ENCODE measurements around the gene TEX19. TPM values are rescaled to one million over a fixed set of nuclear protein-coding genes. Genes with fewer than 3 reads are reported as not detected.

Gene TEX19
- total and polyA plus RNA-seq, 12 donors = not detected

DNA sequence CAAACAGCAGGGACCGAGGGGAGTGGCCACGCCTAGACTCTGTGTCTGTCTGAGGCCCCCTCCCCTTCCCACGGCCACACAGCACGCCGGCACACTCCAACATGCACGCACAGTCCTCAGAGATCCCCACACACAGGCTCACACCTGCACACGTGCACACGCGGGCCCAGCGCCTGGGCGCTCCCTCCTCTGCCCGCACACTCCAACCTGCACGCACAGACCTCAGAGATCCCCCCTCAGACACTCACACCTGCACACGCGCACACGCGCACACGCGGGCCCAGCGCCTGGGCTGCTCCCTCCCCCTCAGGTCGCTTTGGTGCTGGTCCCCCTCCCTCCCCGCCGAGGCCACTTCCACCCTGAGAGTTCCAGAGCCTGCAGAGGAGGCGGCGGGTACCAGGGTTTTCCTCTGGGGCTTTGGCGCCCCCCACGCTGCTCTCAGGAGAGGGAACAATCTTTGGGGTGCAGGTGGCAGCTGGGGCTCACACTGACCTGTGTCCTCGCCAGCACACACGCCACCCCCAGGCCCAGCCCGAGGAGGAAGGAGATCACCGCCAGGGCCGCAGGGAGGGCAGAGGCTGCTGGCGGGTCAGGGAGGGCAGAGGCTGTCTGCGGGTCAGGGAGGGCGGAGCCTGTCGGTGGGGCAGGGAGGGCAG lies 43.2 kb upstream of the TEX19 start:
- Histone ChIP-seq H3K27ac (peak overlapping the region in 1 of 10 donors; percentile 72), H3K4me1 (peaks cover 0 to 20% (median 3%) of the 10 kb centered on the region in 9 donors), H3K9me3 (no peaks in the 10 kb centered on the region), H3K36me3 (no peaks in the 10 kb centered on the region), H3K27me3 (peaks cover 17 to 63% (median 48%) of the 10 kb centered on the region in 7 donors), H3K4me3 (peak overlapping the region in 4 of 10 donors; percentile 5 to 44 (median 18))
- ATAC-seq (peak in 6 of 8 donors; percentile 14 to 29 (median 24)), DNase-seq (peak in 1 of 2 donors; percentile 15)
- 22 to 23% methylated on average over 36 of the region's 36 CpGs for WGBS, 2 donors
- TF ChIP-seq, protein P1, sequence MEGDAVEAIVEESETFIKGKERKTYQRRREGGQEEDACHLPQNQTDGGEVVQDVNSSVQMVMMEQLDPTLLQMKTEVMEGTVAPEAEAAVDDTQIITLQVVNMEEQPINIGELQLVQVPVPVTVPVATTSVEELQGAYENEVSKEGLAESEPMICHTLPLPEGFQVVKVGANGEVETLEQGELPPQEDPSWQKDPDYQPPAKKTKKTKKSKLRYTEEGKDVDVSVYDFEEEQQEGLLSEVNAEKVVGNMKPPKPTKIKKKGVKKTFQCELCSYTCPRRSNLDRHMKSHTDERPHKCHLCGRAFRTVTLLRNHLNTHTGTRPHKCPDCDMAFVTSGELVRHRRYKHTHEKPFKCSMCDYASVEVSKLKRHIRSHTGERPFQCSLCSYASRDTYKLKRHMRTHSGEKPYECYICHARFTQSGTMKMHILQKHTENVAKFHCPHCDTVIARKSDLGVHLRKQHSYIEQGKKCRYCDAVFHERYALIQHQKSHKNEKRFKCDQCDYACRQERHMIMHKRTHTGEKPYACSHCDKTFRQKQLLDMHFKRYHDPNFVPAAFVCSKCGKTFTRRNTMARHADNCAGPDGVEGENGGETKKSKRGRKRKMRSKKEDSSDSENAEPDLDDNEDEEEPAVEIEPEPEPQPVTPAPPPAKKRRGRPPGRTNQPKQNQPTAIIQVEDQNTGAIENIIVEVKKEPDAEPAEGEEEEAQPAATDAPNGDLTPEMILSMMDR (IDR thresholded peaks at IDR 0.05) = no peak
- intact Hi-C loops (cut with DNase I) = loop anchor here in 1 of 10 donors (5.0 kb wide), 1 partner anchor 59 kb away; no protein-coding TSS in a partner anchor

DNA sequence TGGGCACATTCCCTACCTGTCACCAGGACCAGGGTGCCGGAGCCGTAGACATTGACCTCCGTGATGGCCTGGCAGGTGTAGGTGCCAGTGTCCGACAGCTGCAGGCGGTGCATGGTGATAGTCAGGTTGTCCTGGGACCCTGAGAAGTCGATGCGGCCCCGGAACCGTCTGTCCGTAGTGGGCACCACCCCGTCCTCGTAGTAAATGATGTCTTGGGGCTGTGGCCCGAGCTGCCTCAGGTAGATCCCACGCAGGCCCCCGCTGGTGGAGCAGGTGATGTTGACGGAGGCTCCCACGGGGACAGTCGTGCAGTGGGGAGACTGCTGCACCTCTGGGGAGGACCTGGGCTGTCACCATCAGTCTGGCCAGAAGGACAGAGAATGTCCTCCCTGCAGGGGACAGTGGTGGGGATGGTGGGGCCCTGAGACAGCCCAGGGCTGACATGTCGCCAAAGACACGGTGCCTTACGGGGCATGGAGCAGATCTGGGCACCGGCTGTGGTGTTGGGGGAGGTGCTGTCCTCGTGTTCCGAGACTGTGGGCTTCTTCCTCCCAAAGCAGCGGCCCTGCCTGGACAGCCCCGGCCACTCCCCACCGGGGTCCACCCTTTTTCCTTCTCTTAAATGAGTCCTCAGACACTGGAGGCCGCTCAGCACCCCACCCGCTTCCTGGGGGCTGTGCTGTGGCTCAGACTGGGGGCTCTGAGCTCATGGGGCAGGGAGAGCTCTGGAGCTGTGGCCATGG lies 42.2 kb upstream of the TEX19 start:
- H3K9me3 ChIP-seq = no peaks in the 10 kb centered on the region
- ATAC-seq (no peak), DNase-seq (peak in 1 of 2 donors; percentile 8)
- WGBS, 2 donors = 74 to 76% methylated on average over 29 of the region's 29 CpGs
- H3K27me3 ChIP-seq = peaks cover 17 to 63% (median 48%) of the 10 kb centered on the region in 7 donors
- peaks cover 0 to 30% (median 7%) of the 10 kb centered on the region in 9 donors for H3K4me1 ChIP-seq
- intact Hi-C loops (cut with DNase I) = loop anchor here in 1 of 10 donors (5.0 kb wide), 1 partner anchor 60 kb away; no protein-coding TSS in a partner anchor
- peaks cover 0 to 4% (median 0%) of the 10 kb centered on the region in 9 donors for H3K36me3 ChIP-seq
- peak overlapping the region in 1 of 10 donors; percentile 72 for H3K27ac ChIP-seq
- peak overlapping the region in 1 of 10 donors; percentile 44 for H3K4me3 ChIP-seq
- TF ChIP-seq, protein P1 (IDR thresholded peaks at IDR 0.05) = no peak

DNA sequence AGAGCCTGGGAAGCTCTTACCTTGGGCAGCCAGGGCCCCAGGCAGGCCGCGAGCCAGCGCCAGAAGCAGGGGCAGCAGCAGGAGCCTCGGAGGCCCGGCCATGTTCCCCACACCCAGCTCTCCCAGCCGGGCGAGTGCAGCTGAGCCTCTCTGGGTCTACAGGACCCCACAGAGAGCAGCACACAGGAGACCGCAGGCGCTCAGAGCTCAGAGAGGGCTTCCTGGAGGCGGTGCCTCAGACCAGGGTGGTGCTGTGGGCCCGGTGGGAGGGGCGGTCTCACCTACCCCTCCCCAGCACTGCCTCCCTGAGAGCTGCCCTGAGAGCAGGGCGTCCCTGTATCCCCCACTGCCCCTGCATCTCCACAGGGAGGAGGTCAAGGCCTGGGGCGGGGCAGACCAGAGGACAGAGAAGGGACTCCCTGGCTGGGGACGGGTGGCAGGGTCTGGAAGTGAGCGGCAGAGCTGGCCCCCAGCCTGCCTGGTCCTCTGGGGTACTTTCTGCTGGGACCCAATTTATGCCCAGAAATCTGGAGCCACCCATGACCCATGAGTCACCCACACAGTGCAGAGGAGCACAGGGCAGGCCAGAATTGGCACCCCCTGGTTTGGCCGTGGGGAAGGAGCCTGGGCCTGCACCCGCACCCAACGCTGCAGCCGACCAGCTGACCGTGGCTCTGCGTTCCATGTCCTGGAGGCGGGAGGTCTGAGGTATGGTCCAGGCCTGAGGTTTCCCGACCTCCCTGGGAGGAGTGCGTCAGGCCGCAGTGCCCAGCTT lies 41.5 kb upstream of the TEX19 start, which contains the start of gene CD7:
CD7 (minus strand) TSS at position 215 of the 775 bp plus-strand sequence; CDS start at position 102, 113 bp downstream.
- peaks cover 0 to 31% (median 7%) of the 10 kb centered on the region in 9 donors for H3K4me1 ChIP-seq
- H3K4me3 ChIP-seq = peak within 1 kb of the TSS in 1 of 10 donors; percentile 44
- intact Hi-C loops (cut with DNase I) = loop anchor here in 1 of 10 donors (5.0 kb wide), 1 partner anchor 60 kb away; no protein-coding TSS in a partner anchor
- WGBS, 2 donors = 79 to 85% methylated on average over 26 of the region's 26 CpGs
- peak in 1 of 2 donors; percentile 8 for DNase-seq
- H3K27me3 ChIP-seq = peaks cover 17 to 57% (median 46%) of the 10 kb centered on the region in 7 donors
- TF ChIP-seq, protein P1 (IDR thresholded peaks at IDR 0.05) = no peak
- no peak for ATAC-seq
- H3K27ac ChIP-seq = peak within 1 kb of the TSS in 1 of 10 donors; percentile 72
- H3K9me3 ChIP-seq = no peaks in the 10 kb centered on the region
- peaks cover 0 to 6% (median 0%) of the 10 kb centered on the region in 9 donors for H3K36me3 ChIP-seq

Data from heart right ventricle (tissue), 16 donors.